ENCODE measurements around the gene TOMM7.

The TOMM7 gene

GRCh38 chr7:22865602-22865960 lies 42.9 kb upstream of the TOMM7 start:
- no peak overlapping the region for H3K4me3 ChIP-seq (ENCODE audit: low read depth, low read length)
- no peak for TF ChIP-seq CTCF (IDR thresholded peaks at IDR 0.05; ENCODE audit: control insufficient read depth, extremely low read depth, insufficient read depth)
- no peak for DNase-seq (ENCODE audit: low read depth)

GRCh38 chr7:22864855-22865601 lies 42.4 kb upstream of the TOMM7 start:
- TF ChIP-seq CTCF (IDR thresholded peaks at IDR 0.05; ENCODE audit: control insufficient read depth, extremely low read depth, insufficient read depth), result no peak
- no peak for DNase-seq (ENCODE audit: low read depth)
- H3K4me3 ChIP-seq (ENCODE audit: low read depth, low read length), result no peak overlapping the region

- H3K4me3 ChIP-seq (ENCODE audit: low read depth, low read length), result no peak overlapping the region
- DNase-seq (ENCODE audit: low read depth), result no peak
- no peak for TF ChIP-seq CTCF (IDR thresholded peaks at IDR 0.05; ENCODE audit: control insufficient read depth, extremely low read depth, insufficient read depth)
Observed at GRCh38 chr7:22864301-22864700, 41.7 kb upstream of the TOMM7 start.

- no peak for TF ChIP-seq CTCF (IDR thresholded peaks at IDR 0.05; ENCODE audit: control insufficient read depth, extremely low read depth, insufficient read depth)
- no peak for DNase-seq (ENCODE audit: low read depth)
- H3K4me3 ChIP-seq (ENCODE audit: low read depth, low read length), result no peak overlapping the region
Observed at GRCh38 chr7:22863156-22863899, 40.7 kb upstream of the TOMM7 start.

- DNase-seq (ENCODE audit: low read depth), result no peak
- H3K4me3 ChIP-seq (ENCODE audit: low read depth, low read length), result no peak overlapping the region
- TF ChIP-seq CTCF (IDR thresholded peaks at IDR 0.05; ENCODE audit: control insufficient read depth, extremely low read depth, insufficient read depth), result no peak
Observed at GRCh38 chr7:22861576-22861975, 38.9 kb upstream of the TOMM7 start.

GRCh38 chr7:22860784-22861482 lies 38.3 kb upstream of the TOMM7 start:
- peak; percentile 34 for TF ChIP-seq CTCF (IDR thresholded peaks at IDR 0.05; ENCODE audit: control insufficient read depth, extremely low read depth, insufficient read depth)
- no peak overlapping the region for H3K4me3 ChIP-seq (ENCODE audit: low read depth, low read length)
- DNase-seq (ENCODE audit: low read depth), result no peak
